ENCODE measurements around the gene SPN.
"Not testable (repeated sequence)": the region's sequence is repeated elsewhere in the genome, so short reads cannot be mapped to it uniquely, and the experiment has no call there.

Gene SPN

DNA sequence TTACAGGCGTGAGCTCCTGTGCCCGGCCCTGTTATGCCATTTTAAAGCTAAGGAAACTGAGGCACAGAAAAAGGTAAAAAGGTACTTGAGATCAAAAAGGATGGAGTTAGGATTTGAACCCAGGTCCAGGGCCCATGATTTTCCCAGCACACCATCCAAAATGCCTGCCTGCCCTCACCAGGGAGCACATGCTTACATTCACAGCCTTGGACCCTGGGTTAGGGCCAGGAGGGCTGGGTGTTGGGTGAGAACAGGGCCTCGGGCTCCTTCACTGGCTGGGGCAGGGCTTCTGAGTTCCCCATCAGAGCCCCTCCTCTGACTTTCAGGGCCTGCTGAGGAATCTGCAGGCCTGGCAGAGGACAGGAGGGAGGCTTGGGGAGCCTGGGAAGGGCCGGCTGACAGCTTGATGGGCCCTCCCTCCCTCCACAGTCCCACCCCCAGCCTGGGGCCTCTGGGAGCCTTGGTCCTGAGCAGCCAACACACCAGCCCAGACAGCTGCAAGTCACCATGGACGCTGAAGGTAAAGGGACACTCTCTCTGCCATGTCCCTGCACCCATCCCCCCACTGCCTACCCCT is 15.7 kb downstream of the SPN start, which contains the start of gene QPRT:
Gene QPRT (plus strand): TSS at position 490 of the 577 bp plus-strand sequence. CDS start 18 bp downstream, at position 508.
- DNase-seq: no peak

DNA sequence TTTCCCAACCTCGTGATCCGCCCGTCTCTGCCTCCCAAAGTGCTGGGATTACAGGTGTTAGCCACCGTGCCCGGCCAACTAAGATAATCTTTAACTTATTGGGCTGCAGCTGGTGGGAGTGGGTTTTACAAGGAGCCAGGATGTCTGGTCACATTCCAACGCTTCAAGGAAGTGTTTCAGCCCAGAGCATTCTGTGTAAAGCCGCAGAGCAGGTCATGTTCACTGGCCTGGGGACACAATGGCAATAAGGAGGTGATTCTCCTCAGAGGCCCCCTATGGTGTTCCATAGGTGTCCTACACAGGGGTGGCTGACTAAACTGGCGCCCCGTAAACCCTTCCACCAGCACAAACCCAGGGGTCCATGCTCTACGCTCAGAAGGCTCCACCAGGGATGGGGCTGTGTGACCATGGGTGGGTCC is 17.1 kb downstream of the SPN start:
- DNase-seq: no peak

DNA sequence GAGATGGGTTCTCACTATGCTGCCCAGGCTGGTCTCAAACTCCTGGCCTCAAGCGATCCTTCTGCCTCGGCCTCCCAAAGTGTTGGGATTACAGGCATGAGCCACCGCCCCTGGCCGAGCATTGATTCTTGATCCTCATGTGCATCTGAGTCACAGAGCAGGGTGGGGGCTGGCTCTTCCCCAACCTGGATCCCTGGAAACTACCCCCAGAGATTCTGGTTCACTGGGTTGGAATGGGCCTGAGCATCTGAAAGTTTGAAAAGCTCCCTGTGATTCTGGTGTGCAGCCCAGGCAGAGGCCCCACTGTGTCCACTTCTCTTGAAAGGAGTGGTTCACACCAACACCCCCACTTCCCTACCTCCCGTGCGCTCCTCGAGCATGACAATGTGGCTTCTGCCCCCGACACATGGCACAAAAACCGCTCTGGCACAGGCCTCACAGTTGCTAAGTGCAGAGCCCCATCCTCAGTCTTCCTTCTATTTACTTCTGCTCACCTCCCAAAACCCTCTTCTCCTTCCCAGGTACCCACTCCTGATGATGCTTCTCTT is 20.6 kb downstream of the SPN start:
- no peak for DNase-seq

DNA sequence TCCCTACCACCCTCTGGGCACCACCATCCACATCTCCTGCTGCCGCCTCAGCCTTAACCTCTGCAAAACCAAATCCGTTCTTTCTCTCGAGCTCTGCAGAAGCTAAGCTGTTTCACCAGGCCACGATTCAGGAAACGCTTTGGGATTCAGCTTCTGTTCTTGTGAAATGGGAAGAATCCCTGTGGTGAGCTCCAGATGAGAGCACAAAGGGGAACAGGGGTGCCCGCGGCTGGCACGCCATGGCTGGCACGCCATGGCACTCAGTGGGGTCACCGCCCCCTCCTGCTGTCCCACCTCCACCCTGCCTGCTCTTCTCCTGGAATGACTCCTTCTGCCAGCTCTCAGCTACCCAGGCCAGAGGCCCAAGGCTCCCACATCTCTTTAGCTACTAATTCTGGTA is 21.6 kb downstream of the SPN start:
- no peak for DNase-seq

DNA sequence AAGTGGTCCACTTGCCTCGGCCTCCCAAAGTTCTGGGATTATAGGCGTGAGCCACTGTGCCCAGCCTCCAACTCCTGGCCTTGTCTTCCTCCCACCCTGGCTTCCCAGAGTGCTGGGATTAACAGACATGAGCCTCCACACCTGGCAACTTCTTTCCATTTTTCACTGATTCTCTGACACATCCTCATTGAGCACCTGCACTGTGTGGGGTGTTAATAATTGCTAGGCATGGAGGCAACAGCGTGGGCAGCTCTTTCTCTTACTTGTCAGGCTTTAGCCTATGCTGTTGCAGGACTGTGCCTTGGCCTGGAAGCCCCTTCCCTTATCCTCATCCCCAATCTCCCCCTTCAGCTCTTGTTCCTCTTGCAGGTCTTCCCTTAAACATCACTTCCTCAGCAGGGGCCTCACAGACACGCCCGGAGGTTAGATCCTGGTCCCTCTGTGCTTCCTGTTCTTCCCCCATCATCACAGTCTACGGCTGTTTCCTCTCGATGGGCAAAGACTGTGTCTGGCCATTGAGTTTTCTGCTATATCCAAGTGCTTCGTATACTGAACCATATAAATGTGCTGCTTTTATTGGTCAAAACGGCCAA is 23.8 kb downstream of the SPN start:
- no peak for DNase-seq

DNA sequence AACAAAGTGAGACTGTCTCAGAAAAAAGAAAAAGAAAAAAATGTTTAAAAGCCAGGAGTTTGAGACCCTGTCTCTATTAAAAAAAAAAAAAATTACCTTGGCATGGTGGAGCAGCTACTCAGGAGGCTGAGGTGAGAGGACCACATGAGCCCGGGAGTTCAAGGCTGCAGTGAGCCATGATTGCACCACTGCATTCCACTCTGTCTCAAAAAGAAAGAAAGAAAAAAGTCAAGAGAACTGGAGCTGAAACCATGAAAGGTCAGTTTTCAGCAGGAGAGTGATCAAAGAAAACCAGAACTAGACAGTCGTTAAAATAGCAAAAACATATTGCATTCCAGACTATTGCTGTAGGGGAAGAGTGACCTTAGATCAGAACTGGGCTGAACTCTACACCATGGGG is 24.7 kb downstream of the SPN start:
- DNase-seq: no peak

DNA sequence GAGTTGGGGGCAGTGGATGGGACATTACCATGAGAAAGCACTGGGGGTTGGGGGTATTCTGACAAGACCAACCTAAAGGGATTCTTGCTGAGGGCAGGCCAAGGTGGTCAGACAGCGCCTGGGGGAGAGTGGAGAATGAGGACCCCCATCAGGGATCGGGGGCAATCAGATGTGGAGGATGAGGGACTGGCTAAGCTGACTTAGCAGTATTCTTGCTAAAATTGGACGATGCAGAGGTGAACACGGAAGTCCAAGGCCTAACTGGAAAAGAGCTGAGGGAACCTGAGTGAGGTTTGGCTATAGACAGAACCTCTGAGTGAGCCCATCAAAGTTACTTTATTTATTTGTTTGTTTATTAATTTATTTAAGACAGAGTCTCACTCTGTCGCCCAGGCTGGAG is 25.1 kb downstream of the SPN start:
- no peak for DNase-seq

DNA sequence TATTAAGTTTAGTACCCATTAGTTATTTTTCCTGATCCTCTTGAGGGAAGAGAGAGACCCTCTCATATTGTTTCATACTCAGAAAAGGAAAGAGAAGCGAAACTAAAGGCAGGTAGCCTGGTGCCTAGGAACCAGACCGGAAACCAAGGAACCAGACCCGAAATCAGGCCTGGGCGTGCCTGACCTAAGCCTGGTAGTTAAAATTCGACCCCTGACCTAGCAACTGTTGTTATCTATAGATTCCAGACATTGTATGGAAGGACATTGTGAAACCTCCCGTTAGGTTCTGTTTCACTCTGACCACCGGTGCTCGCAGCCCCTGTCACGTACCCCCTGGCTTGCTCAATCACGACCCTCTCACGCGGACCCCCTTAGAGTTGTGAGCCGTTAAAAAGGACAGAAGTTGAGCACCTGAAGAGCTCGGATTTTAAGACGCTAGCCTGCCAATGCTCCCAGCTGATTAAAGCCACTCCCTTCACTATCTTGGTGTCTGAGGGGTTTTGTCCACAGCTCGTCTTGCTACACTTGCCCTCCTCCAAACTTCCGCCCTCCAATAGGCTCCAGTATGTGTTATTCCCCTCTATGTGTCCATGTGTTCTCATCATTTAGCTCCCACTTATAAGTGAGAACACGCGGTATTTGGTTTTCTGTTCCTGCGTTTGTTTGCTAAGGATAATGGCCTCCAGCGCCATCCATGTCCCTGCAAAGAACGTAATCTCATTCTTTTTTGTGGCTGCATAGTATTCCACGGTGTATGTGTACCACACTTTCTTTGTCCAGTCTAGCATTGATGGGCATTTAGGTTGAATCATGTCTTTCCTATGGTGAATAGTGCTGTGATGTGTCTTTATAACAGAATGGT is 26.7 kb downstream of the SPN start:
- DNase-seq: not testable (repeated sequence)

DNA sequence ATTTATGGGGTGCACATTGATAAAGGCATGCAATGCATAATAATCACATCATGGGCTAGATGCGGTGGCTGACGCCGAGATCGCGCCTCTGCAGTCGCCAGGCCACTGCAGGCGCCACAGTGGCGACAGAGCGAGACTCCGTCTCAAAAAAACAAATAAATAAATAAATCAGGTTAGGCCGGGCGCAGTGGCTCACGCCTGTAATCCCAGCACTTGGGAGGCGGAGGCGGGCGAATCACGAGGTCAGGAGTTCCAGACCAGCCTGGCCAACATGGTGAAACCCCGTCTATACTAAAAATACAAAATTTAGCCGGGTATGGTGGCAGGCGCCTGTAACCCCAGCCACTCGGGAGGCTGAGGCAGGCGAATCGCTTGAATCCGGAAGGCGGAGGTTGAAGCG is 29.6 kb downstream of the SPN start:
- not testable (repeated sequence) for DNase-seq

DNA sequence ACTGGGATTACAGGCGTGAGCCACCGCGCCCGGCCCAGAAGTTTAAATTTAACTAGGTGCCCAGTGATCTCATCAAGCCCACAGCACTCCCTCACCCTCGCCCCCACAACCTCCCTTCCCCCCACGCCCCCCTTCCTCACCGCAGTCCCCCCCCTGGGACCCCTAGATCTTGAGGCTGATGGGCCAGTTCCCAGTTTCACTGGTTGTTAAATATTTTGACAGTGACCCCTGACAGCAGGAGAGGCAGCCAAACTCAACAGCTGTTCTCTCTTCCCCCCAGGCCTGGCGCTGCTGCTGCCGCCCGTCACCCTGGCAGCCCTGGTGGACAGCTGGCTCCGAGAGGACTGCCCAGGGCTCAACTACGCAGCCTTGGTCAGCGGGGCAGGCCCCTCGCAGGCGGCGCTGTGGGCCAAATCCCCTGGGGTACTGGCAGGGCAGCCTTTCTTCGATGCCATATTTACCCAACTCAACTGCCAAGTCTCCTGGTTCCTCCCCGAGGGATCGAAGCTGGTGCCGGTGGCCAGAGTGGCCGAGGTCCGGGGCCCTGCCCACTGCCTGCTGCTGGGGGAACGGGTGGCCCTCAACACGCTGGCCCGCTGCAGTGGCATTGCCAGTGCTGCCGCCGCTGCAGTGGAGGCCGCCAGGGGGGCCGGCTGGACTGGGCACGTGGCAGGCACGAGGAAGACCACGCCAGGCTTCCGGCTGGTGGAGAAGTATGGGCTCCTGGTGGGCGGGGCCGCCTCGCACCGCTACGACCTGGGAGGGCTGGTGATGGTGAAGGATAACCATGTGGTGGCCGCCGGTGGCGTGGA is 31.5 kb downstream of the SPN start:
- no peak for DNase-seq

DNA sequence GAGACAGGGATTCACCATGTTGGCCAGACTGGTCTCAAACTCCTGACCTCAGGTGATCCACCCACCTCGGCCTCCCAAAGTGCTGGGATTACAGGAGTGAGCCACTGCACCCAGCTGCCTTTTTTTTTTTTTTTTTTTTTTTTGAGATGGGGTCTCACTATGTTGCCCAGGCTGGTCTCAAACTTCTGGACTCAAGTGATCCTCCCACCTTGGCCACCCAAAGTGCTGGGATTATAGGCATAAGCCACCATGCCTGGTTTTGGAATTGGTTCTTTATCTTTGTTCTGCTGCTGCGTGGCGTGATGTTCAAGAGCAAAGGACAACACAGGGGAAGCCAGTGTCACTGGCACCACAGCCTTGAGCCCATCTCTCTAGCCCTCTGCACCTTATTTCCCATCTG is 32.6 kb downstream of the SPN start:
- not testable (repeated sequence) for DNase-seq

DNA sequence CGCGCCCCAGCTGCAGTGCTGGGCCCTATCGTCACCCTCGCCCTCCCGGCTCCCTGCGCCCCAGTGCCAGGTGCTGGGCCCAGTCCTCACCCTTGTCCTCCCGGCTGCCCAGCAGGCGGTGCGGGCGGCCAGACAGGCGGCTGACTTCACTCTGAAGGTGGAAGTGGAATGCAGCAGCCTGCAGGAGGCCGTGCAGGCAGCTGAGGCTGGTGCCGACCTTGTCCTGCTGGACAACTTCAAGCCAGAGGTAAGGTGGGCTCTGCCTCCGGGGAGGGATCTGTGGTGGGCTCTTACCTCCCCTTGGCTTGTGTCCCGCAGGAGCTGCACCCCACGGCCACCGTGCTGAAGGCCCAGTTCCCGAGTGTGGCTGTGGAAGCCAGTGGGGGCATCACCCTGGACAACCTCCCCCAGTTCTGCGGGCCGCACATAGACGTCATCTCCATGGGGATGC is 33.9 kb downstream of the SPN start:
- DNase-seq: no peak

DNA sequence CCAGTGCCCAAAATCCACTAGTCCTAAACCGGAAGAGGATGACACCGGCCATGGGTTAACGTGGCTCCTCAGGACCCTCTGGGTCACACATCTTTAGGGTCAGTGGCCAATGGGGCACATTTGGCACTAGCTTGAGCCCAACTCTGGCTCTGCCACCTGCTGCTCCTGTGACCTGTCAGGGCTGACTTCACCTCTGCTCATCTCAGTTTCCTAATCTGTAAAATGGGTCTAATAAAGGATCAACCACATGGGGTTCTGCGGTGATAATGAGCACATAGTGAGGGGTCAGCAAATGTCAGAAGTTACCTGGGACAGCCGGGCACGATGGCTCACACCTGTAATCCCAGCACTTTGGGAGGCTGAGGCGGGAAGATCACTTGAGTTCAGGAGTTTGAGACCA is 34.3 kb downstream of the SPN start:
- DNase-seq: no peak

DNA sequence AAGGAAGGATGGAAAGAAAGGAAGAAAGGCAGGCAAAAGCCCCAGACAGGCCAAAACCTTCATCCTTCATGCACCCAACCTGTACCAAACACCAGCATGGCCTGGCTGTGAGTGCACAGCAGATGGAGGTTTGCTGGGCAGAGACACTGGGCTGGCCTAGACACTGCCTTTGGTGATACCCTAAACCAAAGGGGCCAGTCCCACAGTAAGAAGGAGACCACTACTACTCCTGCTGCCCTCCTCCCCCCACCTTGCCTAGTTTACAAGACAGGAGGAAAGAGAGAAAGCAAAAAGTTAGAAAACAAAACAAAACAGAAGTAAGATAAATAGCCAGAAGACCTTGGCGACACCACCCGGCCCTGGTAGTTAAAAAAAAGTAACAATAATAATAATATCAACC is 35.0 kb downstream of the SPN start:
- DNase-seq: no peak

DNA sequence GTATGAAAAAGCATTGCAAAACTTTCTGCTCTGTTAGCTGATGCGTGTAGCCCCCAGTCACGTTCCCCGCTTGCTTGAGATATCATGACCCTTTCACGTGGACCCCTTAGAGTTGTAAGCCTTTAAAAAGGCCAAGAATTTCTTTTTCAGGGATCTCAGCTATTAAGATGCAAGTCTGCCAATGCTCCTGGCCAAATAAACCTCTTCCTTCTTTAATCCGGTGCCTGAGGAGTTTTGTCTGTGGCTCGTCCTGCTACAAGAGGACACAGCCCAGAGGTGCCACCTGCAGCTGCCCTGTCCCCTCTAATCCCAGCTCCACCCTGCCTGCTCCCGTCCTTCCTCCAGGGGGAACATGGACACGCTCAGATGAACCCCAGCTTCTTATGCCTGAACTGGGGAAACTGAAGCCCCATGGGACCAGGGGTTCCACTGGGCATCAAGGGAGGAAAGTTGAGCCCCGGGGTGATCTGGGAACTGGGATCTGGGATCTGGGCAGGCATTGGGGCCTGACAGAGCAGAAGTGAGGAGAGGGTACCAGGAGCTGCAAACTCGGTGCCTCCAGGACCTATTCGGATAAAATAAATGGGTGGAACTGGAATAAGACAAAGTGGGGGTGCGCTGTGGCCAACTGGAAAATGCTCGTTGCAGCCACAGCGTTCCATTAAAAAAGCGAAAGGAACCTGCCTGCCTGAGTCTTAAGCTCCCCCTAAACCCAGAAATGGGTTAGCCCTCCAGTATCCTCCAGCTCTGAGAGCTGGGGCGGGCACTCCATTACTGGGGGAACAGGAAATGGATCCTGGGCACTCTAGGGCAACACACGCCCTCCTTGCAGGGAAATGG is 35.7 kb downstream of the SPN start:
- no peak for DNase-seq

DNA sequence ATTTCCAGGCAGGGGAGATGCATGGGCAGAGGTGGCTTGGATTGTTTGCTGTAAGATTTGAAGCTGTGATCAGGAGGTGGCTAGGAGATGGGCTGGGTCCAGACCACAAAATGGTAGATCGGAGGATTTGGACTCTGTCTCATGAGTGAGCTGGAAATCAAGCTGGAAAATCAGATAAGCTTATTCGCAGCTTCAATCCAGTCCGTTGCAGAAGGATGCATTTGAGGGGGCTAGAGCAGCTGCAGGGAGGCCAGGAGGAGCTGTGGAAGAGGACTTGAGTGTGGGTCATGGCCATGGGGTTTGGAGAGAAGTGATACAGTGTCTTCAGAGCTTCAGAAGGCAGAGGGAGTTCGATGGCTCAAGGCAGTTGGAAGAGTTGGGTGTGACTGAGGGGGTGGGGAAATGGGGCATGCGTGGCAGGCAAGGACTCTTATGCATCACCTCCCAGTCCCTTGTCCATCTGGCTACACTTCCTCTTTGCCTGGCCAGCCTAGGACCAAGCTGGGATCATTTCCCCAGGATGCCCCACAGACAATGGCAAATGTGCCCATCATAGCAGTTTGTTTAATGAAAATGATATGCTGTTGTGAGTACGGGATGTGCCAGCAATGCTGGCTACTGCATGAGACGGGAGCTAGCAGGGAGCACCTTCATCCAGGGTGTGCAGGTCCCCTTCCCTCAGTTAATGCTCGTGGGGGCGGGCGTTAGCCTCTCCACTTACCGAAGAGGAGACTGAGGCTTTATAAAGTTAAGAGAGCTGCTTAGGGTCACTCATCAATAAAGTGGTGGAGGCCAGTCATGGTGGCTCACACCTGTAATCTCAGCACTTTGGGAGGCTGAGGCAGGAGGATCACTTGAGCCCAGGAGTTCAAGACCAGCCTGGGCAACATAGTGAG is 36.5 kb downstream of the SPN start:
- no peak for DNase-seq

DNA sequence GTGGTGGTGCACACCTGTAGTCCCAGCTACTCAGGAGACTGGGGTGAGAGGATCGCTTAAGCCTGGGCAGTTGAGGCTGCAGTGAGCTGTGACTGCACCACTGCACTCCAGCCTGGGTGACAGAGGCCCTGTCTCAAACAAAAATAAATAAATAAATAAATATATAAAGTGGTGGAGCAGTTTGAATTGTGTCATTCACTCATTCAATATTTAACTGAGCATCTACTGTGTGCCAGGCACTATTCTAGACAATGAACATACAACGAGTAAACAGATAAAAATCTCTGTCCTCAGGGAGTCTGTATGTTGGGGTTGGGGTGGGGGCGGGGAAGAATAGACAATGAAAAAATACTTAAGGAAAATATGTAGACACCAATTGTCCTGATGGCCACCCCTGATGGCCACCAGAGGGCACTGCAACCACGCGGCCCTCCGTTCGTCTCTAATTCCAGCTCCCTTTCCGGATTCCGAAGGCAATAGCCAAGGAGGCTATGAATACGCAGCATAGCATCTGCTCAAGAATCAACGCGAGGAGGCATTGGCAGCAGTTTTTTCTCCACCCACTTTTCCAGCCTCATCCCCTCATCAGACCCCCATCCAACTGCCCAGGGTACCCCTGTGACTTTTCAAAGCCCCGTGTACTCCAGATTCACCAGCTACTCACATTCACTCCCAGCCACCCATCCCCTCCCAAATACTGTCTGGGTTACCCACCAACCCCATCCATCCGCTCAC is 37.4 kb downstream of the SPN start:
- peak; percentile 38 to 57 (median 53) for DNase-seq

DNA sequence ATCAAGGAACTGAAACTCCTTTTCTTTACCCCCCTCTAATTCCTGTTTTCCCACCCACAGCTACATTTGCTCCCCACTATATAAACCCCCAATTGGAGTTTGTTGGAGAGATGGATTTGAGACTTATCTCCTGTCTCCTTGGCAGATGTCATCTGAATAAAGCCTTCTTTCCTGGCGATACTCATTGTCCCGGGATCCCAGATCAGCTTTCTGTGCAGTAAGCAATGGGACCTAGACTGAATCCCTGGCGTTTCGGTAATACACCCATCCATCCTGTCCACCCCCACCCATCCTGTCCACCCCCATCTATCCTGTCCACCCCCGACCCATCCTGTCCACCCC is 38.1 kb downstream of the SPN start:
- no peak for DNase-seq

DNA sequence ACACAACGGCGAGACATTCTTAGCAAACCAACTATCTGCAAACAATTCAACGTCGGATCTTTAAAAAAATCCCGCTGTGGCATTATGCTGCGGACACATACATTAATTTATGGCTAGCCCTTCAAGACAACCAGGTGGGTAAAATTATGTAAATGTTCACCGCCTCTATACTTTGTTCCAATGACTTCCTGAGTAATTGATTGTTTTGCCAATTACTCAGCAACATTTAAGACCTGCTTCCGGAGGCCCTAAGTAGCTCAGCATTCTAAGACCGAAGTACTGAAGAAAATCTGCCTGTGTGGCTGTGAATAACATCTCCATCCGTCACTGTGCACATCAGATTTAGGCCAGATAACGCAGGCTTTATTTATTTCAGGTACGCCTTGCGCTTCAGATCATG is 39.2 kb downstream of the SPN start:
- DNase-seq: no peak

DNA sequence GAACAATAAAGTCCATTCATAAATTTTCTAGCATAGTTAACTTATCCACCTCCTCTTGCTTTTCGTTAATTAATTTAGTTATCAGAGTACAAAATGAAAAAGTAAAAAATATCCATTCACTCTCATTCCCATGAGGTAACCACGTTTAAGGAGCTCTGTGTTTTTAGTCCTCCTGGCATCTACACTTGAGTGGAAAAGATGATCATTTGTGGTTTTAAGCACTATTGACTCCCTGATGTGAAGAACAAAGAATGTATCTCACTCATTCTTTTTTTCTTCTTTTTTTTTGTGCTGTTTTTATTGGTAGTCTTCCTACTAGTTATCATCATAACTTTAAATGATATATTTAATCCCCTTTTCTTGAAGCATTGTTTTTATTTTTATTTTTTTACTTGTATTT is 42.0 kb downstream of the SPN start:
- no peak for DNase-seq

Measured in activated CD4-positive, CD25-positive, alpha-beta regulatory T cell (primary cell).